NCI-H1436 treated with DMSO at 0.1 percent for 48 hours (cell line): ENCODE data around the gene NBPF4.
"Not testable (repeated sequence)": the region's sequence is repeated elsewhere in the genome, so short reads cannot be mapped to it uniquely, and the experiment has no call there.

ENCODE experiments used
- DNase-seq: peaks from one replicate; lab custom pipeline; 2025; lab: John Stamatoyannopoulos, UW

The NBPF4 gene

GRCh38 chr1:108214641-108215465 is 29.0 kb downstream of the NBPF4 start:
- not testable (repeated sequence) for DNase-seq

- no peak for DNase-seq
Observed at GRCh38 chr1:108211014-108211413, 32.9 kb downstream of the NBPF4 start.

GRCh38 chr1:108209456-108210108 is 34.3 kb downstream of the NBPF4 start:
- DNase-seq = no peak

GRCh38 chr1:108208724-108209446 is 35.0 kb downstream of the NBPF4 start:
- DNase-seq = no peak

- DNase-seq = not testable (repeated sequence)
Observed at GRCh38 chr1:108203582-108203981, 40.3 kb downstream of the NBPF4 start.

GRCh38 chr1:108201687-108202086 is 42.2 kb downstream of the NBPF4 start:
- no peak for DNase-seq

GRCh38 chr1:108200687-108201051 is 43.2 kb downstream of the NBPF4 start:
- DNase-seq = no peak

- DNase-seq = peak; percentile 24
Observed at GRCh38 chr1:108199781-108200686, 43.8 kb downstream of the NBPF4 start, which contains the start of gene SLC25A24. Gene SLC25A24 (minus strand): TSS chr1:108200343. CDS start chr1:108200138, 205 bp downstream.

GRCh38 chr1:108199201-108199691 is 44.6 kb downstream of the NBPF4 start:
- DNase-seq = no peak

- DNase-seq = no peak
Observed at GRCh38 chr1:108194051-108194450, 49.8 kb downstream of the NBPF4 start.

- DNase-seq = no peak
Observed at GRCh38 chr1:108193333-108193732, 50.5 kb downstream of the NBPF4 start.

GRCh38 chr1:108192581-108192980 is 51.3 kb downstream of the NBPF4 start:
- DNase-seq = no peak

- DNase-seq = peak; percentile 49
Observed at GRCh38 chr1:108190686-108191416, 53.0 kb downstream of the NBPF4 start.

GRCh38 chr1:108190001-108190634 is 53.8 kb downstream of the NBPF4 start:
- no peak for DNase-seq

- DNase-seq = no peak
Observed at GRCh38 chr1:108188801-108189200, 55.1 kb downstream of the NBPF4 start.

- no peak for DNase-seq
Observed at GRCh38 chr1:108182959-108183700, 60.7 kb downstream of the NBPF4 start.

- no peak for DNase-seq
Observed at GRCh38 chr1:108179018-108179417, 64.9 kb downstream of the NBPF4 start.
